Measurements from ENCODE around the gene ADAMTSL3. TPM values are rescaled to one million over a fixed set of nuclear protein-coding genes. Genes with fewer than 3 reads are reported as not detected.

The ADAMTSL3 gene
- total RNA-seq, 1 donor from 2014 or later = 2.4 TPM

DNA sequence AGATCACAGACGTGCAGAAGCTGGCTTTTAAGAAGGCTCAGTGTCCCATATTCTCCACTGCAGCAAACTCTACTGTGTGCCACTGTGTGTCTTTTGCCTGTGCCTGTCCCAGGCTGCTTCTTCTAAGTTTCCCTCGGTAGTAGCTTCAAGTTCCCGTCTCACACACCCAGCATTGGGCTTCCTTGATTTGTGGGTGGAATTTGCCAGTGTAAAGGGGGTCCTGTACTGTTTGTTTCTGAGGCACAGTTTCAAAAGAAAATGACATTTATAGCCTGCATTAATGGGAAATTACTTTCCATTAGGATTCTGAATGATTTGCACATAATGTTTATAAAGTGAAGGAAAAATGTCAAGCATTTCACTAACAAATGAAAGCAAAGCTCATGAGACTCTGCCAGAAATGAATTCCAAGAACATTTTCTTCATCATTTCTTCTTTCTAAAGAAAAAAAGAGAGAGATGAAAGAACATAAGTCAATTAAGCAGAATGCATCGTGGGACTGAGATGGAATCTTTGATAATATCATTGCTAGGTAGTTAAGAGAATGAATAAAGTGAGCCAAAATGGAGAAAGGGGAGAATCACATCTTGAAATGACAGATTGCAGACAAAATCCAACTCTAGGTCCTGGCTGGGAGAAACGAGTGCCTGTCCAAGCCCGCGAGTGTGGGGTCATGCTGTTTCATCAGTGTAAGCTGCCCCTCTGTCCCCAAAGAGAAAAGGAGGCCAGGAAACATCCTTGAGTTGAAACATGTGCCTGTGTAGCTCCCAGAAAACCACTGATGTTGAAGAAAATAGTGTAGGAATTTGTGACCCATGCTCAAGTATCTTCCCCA, 48.6 kb upstream of the ADAMTSL3 start:
- Histone ChIP-seq H3K9ac (ENCODE audit: low read length) (no peak overlapping the region), H3K9me3 (ENCODE audit: insufficient read depth, low read depth, low read length) (no peaks in the 10 kb centered on the region), H3K4me3 (ENCODE audit: insufficient read depth, low read depth, low read length) (no peak overlapping the region), H3K27me3 (ENCODE audit: insufficient read depth, low read length) (no peaks in the 10 kb centered on the region), H3K27ac (ENCODE audit: low read depth, low read length) (no peak overlapping the region), H3K79me2 (ENCODE audit: insufficient read depth, low read length) (no peaks in the 10 kb centered on the region), H3K4me1 (ENCODE audit: insufficient read depth, low read length) (no peaks in the 10 kb centered on the region), H3K4me2 (ENCODE audit: low read length) (no peak overlapping the region), H2AFZ (ENCODE audit: low read depth, low read length) (no peak overlapping the region), H3K36me3 (ENCODE audit: insufficient read depth, low read length) (no peaks in the 10 kb centered on the region), H4K20me1 (ENCODE audit: insufficient read depth, low read length) (no peaks in the 10 kb centered on the region)
- Mint-ChIP-seq H3K27me3 (ENCODE audit: low read depth, unreplicated experiment) (no peaks in the 10 kb centered on the region), H3K4me3 (ENCODE audit: unreplicated experiment) (no peak overlapping the region), H3K27ac (ENCODE audit: unreplicated experiment) (no peak overlapping the region), H3K9me3 (ENCODE audit: unreplicated experiment) (peaks cover 5% of the 10 kb centered on the region), H3K36me3 (ENCODE audit: low read depth, unreplicated experiment) (no peaks in the 10 kb centered on the region), H3K4me1 (ENCODE audit: low read depth, unreplicated experiment) (no peaks in the 10 kb centered on the region)
- TF ChIP-seq, protein P1, sequence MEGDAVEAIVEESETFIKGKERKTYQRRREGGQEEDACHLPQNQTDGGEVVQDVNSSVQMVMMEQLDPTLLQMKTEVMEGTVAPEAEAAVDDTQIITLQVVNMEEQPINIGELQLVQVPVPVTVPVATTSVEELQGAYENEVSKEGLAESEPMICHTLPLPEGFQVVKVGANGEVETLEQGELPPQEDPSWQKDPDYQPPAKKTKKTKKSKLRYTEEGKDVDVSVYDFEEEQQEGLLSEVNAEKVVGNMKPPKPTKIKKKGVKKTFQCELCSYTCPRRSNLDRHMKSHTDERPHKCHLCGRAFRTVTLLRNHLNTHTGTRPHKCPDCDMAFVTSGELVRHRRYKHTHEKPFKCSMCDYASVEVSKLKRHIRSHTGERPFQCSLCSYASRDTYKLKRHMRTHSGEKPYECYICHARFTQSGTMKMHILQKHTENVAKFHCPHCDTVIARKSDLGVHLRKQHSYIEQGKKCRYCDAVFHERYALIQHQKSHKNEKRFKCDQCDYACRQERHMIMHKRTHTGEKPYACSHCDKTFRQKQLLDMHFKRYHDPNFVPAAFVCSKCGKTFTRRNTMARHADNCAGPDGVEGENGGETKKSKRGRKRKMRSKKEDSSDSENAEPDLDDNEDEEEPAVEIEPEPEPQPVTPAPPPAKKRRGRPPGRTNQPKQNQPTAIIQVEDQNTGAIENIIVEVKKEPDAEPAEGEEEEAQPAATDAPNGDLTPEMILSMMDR (IDR thresholded peaks at IDR 0.05; ENCODE audit: insufficient read depth, low read depth, low read length) = no peak
- no peak for TF ChIP-seq EZH2 (IDR thresholded peaks at IDR 0.05; ENCODE audit: insufficient read depth, low read length)
- FAIRE-seq (no peak), DNase-seq (ENCODE audit: low read depth) (no peak)

DNA sequence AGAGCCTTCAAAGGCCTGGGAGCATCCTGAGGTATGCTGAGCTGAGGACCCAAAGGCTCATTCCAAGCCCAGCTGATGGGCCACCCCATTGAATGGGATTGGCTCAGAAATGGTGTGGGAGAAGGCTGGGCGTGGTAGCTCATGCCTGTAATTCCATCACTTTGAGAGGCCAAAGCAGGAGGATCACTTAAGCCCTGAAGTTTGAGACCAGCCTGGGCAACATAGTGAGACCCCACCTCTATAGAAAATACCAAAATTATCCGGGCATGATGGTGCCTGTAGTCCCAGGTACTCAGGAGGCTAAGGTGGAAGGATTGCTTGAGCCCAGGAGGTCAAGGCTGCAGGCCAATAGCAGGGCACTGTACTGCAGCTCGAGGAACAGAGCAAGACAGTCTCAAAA, 43.8 kb upstream of the ADAMTSL3 start:
- Mint-ChIP-seq H3K9me3 (ENCODE audit: unreplicated experiment) (peaks cover 2% of the 10 kb centered on the region), H3K36me3 (ENCODE audit: low read depth, unreplicated experiment) (peaks cover 2% of the 10 kb centered on the region), H3K27me3 (ENCODE audit: low read depth, unreplicated experiment) (peaks cover 2% of the 10 kb centered on the region), H3K4me3 (ENCODE audit: unreplicated experiment) (no peak overlapping the region), H3K4me1 (ENCODE audit: low read depth, unreplicated experiment) (no peaks in the 10 kb centered on the region), H3K27ac (ENCODE audit: unreplicated experiment) (no peak overlapping the region)
- Histone ChIP-seq H3K36me3 (ENCODE audit: insufficient read depth, low read length) (no peaks in the 10 kb centered on the region), H3K27ac (ENCODE audit: low read depth, low read length) (no peak overlapping the region), H3K9me3 (ENCODE audit: insufficient read depth, low read depth, low read length) (no peaks in the 10 kb centered on the region), H3K4me1 (ENCODE audit: insufficient read depth, low read length) (peaks cover 2% of the 10 kb centered on the region), H2AFZ (ENCODE audit: low read depth, low read length) (no peak overlapping the region), H3K9ac (ENCODE audit: low read length) (no peak overlapping the region), H3K27me3 (ENCODE audit: insufficient read depth, low read length) (no peaks in the 10 kb centered on the region), H3K4me3 (ENCODE audit: insufficient read depth, low read depth, low read length) (no peak overlapping the region), H4K20me1 (ENCODE audit: insufficient read depth, low read length) (no peaks in the 10 kb centered on the region), H3K4me2 (ENCODE audit: low read length) (no peak overlapping the region), H3K79me2 (ENCODE audit: insufficient read depth, low read length) (no peaks in the 10 kb centered on the region)
- FAIRE-seq (no peak), DNase-seq (ENCODE audit: low read depth) (no peak)
- TF ChIP-seq, protein P1 (IDR thresholded peaks at IDR 0.05; ENCODE audit: insufficient read depth, low read depth, low read length) = no peak
- TF ChIP-seq EZH2 (IDR thresholded peaks at IDR 0.05; ENCODE audit: insufficient read depth, low read length) = no peak

All from astrocyte (in vitro differentiated cells and primary cell).